MG63 (cell line): ENCODE measurements around the gene GBGT1. TPM values are rescaled to one million over a fixed set of nuclear protein-coding genes. Genes with fewer than 3 reads are reported as not detected.

Experiments
- DNase-seq: peaks from one replicate; pipeline ENCODE4 v3.0.0-alpha.2; 2020
- H3K27me3 ChIP-seq: fragments of 250-450 bp; sonication (Bioruptor Pico); 2 replicates; pipeline ENCODE4 v1.5.1; 2020; ENCODE audit warnings: mild to moderate bottlenecking, moderate library complexity
- H3K36me3 ChIP-seq: fragments of 250-450 bp; sonication (Bioruptor Pico); 2 replicates; pipeline ENCODE4 v1.5.1; 2020; ENCODE audit warnings: mild to moderate bottlenecking, moderate library complexity
- H3K4me3 ChIP-seq: fragments of 250-450 bp; sonication (Bioruptor Pico); 2 replicates; pipeline ENCODE4 v1.5.1; 2020; ENCODE audit warnings: mild to moderate bottlenecking, moderate library complexity
- H3K9me3 ChIP-seq: fragments of 250-450 bp; sonication (Bioruptor Pico); 2 replicates; pipeline ENCODE4 v1.5.1; 2020; ENCODE audit warnings: mild to moderate bottlenecking, moderate library complexity
- total RNA-seq: library from RNA; depleted of rRNA; stranded (reverse); fragments of >200 nt; shearing (Covaris generic); gene quantifications from 2 replicates; pipeline ENCODE4 v1.2.3, GENCODE V29; 2014; ENCODE audit warnings: low replicate concordance; rRNA removed

The GBGT1 gene
- total RNA-seq, 1 experiment from 2014 or later = 7.6 TPM

DNA sequence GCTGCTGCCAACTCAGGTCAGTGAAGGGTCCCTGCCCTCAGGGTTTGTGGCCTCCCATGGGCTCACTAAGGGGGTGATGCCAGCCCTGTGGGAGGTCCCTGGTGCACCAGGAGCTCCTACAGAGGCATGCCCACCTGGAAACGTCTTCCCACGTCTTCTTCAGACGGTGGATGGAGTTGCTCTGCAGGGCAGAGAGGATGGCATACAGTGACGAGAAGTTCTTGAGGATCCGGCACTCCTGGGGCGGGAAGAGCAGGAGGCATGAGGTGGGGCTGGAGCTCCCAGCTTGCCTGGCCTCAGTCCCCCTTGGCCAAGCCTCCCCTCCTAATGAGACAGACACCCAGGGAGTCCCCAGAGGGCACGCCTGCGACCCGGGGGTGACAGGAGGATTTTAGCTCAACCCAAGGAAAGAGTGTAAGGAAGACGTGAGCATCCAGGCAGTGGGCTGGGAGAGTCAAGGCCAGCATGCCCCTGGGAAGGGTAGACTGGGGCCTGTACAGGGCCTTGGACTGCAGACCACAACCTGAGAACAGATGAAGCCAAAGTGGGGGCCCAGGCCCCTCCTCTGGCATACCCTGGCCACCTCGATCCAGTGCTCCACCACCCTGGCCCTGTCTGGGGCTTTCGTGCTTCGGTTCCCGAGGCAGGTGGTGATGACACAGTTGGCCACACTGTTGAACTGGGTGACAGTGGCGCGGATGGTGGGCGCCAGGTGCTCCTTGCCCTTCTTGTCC is 57.0 kb downstream of the GBGT1 start:
- DNase-seq = no peak
- H3K9me3 ChIP-seq = no peaks in the 10 kb centered on the region
- no peaks in the 10 kb centered on the region for H3K27me3 ChIP-seq
- no peak overlapping the region for H3K4me3 ChIP-seq
- peaks cover 63% of the 10 kb centered on the region for H3K36me3 ChIP-seq

DNA sequence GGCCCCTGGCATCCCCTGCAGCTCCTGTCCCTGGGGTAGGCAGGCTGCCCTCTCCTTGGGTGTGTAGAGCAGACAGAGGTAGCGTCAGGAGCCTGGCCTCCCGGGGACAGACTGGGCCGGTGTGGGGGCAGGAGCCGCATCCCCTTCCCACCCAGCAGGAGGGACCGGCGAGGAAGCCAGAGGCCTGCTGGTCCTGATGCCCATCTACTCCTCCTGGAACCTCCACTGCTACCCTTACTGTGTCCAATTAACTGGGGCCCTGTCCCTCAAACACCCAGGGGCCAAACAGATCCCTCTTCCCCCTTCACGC is 58.3 kb downstream of the GBGT1 start:
- Histone ChIP-seq H3K36me3 (peaks cover 67% of the 10 kb centered on the region), H3K4me3 (no peak overlapping the region), H3K27me3 (no peaks in the 10 kb centered on the region), H3K9me3 (no peaks in the 10 kb centered on the region)
- no peak for DNase-seq

DNA sequence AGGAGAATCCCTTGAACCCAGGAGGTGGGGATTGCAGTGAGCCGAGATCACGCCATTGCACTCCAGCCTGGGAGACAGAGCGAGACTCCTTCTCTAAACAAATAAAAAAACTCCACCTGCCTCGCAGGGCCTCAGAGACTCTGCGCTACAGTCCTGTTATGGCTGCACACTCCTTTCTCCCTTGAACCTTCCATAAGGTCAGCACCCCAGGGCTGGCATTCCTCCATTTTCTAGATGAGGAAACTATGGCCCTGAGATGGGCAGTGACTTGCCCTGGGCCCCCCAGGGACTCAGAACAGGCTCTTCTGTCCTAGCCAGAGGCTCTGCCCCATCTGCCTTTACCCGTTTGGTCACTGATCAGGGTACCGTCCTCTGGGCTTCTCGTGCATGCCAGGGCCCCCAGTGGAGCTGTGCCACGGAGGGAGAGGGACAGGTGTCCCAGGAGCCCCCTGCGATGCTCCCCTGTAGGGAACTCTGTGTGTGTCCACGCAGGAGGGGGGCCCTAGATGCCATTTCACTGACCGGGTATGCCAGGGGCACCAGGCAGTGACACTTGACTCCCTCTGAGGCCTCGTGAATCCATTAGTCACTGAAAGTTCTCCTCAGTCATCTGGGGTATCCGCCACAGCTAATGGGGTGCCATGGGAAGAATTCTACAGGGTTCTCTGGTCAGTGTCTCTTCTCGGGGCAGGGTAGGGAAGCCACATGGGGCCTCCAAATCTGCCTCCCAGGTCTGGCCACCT is 58.8 kb downstream of the GBGT1 start:
- DNase-seq = no peak
- H3K9me3 ChIP-seq = no peaks in the 10 kb centered on the region
- H3K36me3 ChIP-seq = peaks cover 67% of the 10 kb centered on the region
- no peak overlapping the region for H3K4me3 ChIP-seq
- H3K27me3 ChIP-seq = no peaks in the 10 kb centered on the region

DNA sequence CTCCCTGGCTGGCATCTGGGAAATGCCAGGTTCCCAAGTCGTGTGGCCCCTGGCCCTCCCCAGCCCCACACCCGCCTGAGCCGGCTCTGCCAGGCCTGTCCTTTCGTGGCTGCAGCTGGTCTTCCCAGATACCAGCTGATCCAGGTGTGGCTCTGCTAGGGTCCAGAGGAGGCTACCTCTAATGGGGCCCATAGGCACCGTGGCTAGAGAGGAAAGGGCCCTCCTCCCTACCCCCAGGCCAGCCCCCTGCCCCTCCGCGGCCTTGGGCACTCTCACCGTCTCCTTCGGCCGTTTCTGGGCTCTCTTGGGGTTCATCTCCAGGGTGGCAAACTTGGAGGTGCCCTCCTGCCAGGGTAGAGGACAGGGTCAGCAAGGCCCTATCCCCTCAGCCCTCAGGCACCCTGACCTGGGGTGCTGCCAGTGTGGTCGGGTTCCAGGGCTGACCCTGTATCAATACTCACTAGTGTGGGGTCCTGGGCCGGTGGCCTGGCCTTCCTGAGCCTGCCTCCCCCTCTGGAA is 59.7 kb downstream of the GBGT1 start:
- Histone ChIP-seq H3K4me3 (no peak overlapping the region), H3K36me3 (peaks cover 68% of the 10 kb centered on the region), H3K27me3 (no peaks in the 10 kb centered on the region), H3K9me3 (peaks cover under 1% of the 10 kb centered on the region; the same call in 1 of the 2 replicates)
- no peak for DNase-seq

DNA sequence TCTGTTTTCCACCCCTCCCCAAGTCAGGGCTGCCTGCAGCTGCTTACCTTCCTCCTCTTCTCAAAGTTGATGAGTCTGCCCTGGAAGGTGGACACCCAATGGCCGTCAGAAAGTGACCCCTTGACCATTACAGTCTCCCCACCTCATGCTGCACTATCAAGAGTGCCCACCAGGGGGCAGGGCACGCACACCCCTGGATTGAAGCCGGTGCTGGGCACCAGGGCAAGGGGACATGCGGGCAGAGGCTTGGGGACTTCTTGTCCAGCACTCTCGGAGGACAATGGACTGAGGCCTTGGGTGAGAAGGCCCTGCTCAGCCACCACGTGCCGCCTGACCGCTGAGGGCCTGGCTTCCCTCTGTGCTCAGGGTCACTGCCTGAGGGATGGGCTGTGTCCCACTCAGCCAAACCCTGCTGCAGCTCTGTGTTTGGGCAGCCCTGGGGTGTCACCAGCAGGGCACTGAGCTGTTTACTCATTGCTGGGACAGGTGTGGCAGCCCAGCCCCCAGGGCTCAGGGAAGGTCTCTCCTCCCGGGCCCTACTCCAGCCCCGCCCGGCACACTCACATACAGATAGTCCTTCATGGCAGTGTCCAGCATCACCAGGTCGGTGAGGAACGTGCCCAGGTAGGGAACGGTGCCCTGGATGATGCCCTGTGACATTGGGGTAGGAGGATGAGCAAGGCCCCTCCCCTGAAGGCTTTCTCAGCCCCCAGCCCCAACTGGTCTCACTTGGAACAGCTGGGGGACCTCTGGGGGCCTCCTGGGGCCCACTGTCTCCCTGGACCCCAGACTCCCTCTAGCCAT is 60.3 kb downstream of the GBGT1 start:
- no peak overlapping the region for H3K4me3 ChIP-seq
- H3K9me3 ChIP-seq = peaks cover 3% of the 10 kb centered on the region; the same call in 1 of the 2 replicates
- peaks cover 68% of the 10 kb centered on the region for H3K36me3 ChIP-seq
- no peaks in the 10 kb centered on the region for H3K27me3 ChIP-seq
- peak; percentile 23 for DNase-seq

Other genes starting within 250 kb of the GBGT1 start
- 6.5 and 15.3 TPM in 2 replicates for gene TSC1, start 219.3 kb downstream of the GBGT1 start, total RNA-seq
- not detected in 2 replicates for gene GFI1B, start 185.2 kb downstream of the GBGT1 start, total RNA-seq
- 40.1 and 58.0 TPM in 2 replicates for gene GTF3C5, start 132.9 kb downstream of the GBGT1 start, total RNA-seq
- gene CEL, start 101.9 kb downstream of the GBGT1 start, total RNA-seq = 1.0 TPM in 1 of 2 replicates, not detected in the other
- 21.4 and 22.8 TPM in 2 replicates for gene RALGDS, start 42.7 kb downstream of the GBGT1 start, total RNA-seq
- not detected in 2 replicates for gene OBP2B, start 45.3 kb upstream of the GBGT1 start, total RNA-seq
- not detected in 2 replicates for gene ABO, start 111.3 kb upstream of the GBGT1 start, total RNA-seq
- 25.1 and 28.9 TPM in 2 replicates for gene SURF6, start 172.3 kb upstream of the GBGT1 start, total RNA-seq
- 34.7 and 35.4 TPM in 2 replicates for gene MED22, start 184.2 kb upstream of the GBGT1 start, total RNA-seq
- 2,766 and 2,991 TPM in 2 replicates for gene RPL7A, start 184.3 kb upstream of the GBGT1 start, total RNA-seq
- gene SURF1, start 192.6 kb upstream of the GBGT1 start, total RNA-seq = 37.4 and 48.4 TPM in 2 replicates
- gene SURF2, start 192.6 kb upstream of the GBGT1 start, total RNA-seq = 28.5 and 47.2 TPM in 2 replicates
- gene SURF4, start 212.1 kb upstream of the GBGT1 start, total RNA-seq = 301 and 417 TPM in 2 replicates
- gene STKLD1, start 212.5 kb upstream of the GBGT1 start, total RNA-seq = not detected in 2 replicates